Heart right ventricle (tissue), 16 donors: ENCODE measurements around the gene TANGO2. TPM values are rescaled to one million over a fixed set of nuclear protein-coding genes. Genes with fewer than 3 reads are reported as not detected.
A peak's percentile ranks its signal among the peaks of the same experiment; 100 is the strongest.

Experiments used
- ATAC-seq, 8 donors: fragments of 200-7000 bp; cut with Tn5 transposase; one replicate each; pipeline ENCODE4 v1.9.1; 2020; ENCODE audit warnings: mild to moderate bottlenecking in 8 of 8, moderate library complexity in 8 of 8, moderate number of reproducible peaks in 1 of 8
- DNase-seq, 2 donors: peaks; one replicate each; pipeline ENCODE4 v3.0.0-alpha.2; 2020
- H3K27ac ChIP-seq, 10 donors: fragments of 200-600 bp; sonication (generic) in 2 of 10; one replicate each; pipeline versions ENCODE4 v1.5.0 to v1.8.0; 2020 to 2022; ENCODE audit warnings: mild to moderate bottlenecking in 3 of 10
- H3K27me3 ChIP-seq, 7 donors: fragments of 200-600 bp; one replicate each; pipeline ENCODE4 v1.8.0; 2021 to 2022; ENCODE audit warnings: mild to moderate bottlenecking in 2 of 7
- H3K36me3 ChIP-seq, 9 donors: fragments of 200-600 bp; sonication (generic) in 1 of 9; one replicate each; pipeline versions ENCODE4 v1.5.0 to v1.8.0; 2020 to 2022; ENCODE audit warnings: mild to moderate bottlenecking in 2 of 9
- H3K4me1 ChIP-seq, 9 donors: fragments of 200-600 bp; sonication (generic) in 1 of 9; one replicate each; pipeline versions ENCODE4 v1.5.0 to v1.8.0; 2020 to 2022; ENCODE audit warnings: mild to moderate bottlenecking in 4 of 9
- H3K4me3 ChIP-seq, 10 donors: fragments of 200-600 bp; sonication (generic) in 2 of 10; one replicate each; pipeline versions ENCODE4 v1.5.0 to v1.8.0; 2020 to 2022; ENCODE audit warnings: mild to moderate bottlenecking in 7 of 10, moderate library complexity in 2 of 10
- H3K9me3 ChIP-seq, 11 donors: fragments of 200-600 bp in 10 of 11; sonication (generic) in 2 of 11; one replicate each; pipeline versions ENCODE4 v1.5.0 to v1.8.0; 2013 to 2022; ENCODE audit warnings: mild to moderate bottlenecking in 2 of 11, control low read depth in 1 of 11, moderate library complexity in 1 of 11
- CTCF ChIP-seq, 9 donors: fragments of 200-600 bp; sonication (generic) in 2 of 9; IDR thresholded peaks; one replicate each; pipeline versions ENCODE4 v1.5.0 to v1.8.0; 2021 to 2022; ENCODE audit warnings: antibody characterized with exemption in 9 of 9, mild to moderate bottlenecking in 5 of 9, moderate library complexity in 1 of 9
- WGBS, 2 donors: extraction: QIAGEN DNeasy Blood & Tissue Kit; methylation state at CpG; one replicate each; pipeline ENCODE4 v1.1.7; 2013; ENCODE audit warnings: inconsistent platforms in 1 of 2; 5-methylcytosine and 5-hydroxymethylcytosine counted together
- intact Hi-C, 10 donors: fragments of 100-400 bp; cut with DNase I; formaldehyde crosslinking; loops; one replicate each; pipeline versions ENCODE4 v1.11.1 to v1.14.2; 2022
- polyA plus RNA-seq, 2 donors: library from polyadenylated mRNA; stranded (reverse); fragments of 200-250 nt; gene quantifications; one replicate each; pipeline ENCODE4 v1.2.3, GENCODE V29; 2013
- total RNA-seq, 10 donors: library from RNA; stranded (reverse); fragmentation: NEBNext Ultra II Directional in 3 of 10; extraction: Animal tissue kit (Norgen Biotek cat#: 25700) in 3 of 10; gene quantifications; one replicate each; pipeline versions ENCODE4 v1.2.1 to v1.2.4, GENCODE V29; 2021 to 2023
- donor health status: Arrhythmogenic right ventricular cardiomyopathy.
- donor health status: ischemic (EF 13 %, LVEDD 7.1; RV severe dilation, severe dysfunction).
- donor health status: healthy with polysubstance abuse.
- donor health status: DM: no; HTN: yes; CAD: no.
- donor health status: DM: no; HTN: no; CAD: no.
- donor health status: ischemic (EF 25% LVEDD 6.9; RV normal size, moderate dysfunction).
- donor health status: ischemic (EF 25% LVEDD 5.7; RV mildly dilated, moderate dysfunction).
- donor health status: healthy.
- donor health status: DM: yes; HTN: yes; CAD: no.
- donor health status: Ischemic cardiomyopathy.
- donor health status: ischemic (EF 35%, LVEDD 5.7; RV mildly dilated, moderate dysfunction).
- donor health status: nonischemic (EF 11% LVEDD 7.7; RV severe dilation, severe dysfunction).
- donor health status: DM: yes; HTN: yes; CAD: no.
- donor health status: PGD.
- donor health status: ischemic (EF 29% LVEDD 5.4; RV normal size, mild dysfunction).
- donor health status: nonischemic (EF 23%, LVEDD 6.1; RV moderate dilation, normal function).

TANGO2 gene
- total and polyA plus RNA-seq, 12 donors: 34.1 to 139 (median 81.0) TPM

GRCh38 chr22:19981961-19982920 lies 38.7 kb upstream of the TANGO2 start:
- Histone ChIP-seq H3K27me3 (no peaks in the 10 kb centered on the region), H3K27ac (peak overlapping the region in 8 of 10 donors; percentile 32 to 95 (median 88)), H3K9me3 (no peaks in the 10 kb centered on the region), H3K36me3 (peaks cover 0 to 48% (median 9%) of the 10 kb centered on the region in 9 donors), H3K4me3 (no peak overlapping the region), H3K4me1 (peaks cover 33 to 48% (median 42%) of the 10 kb centered on the region in 9 donors)
- DNase-seq (peak in 1 of 2 donors; percentile 3), ATAC-seq (no peak)
- WGBS, 2 donors: 95 to 98% methylated on average over 16 of the region's 16 CpGs
- intact Hi-C loops: loop anchor here in 1 of 10 donors (2.0 kb wide), 1 partner anchor 21 kb away; no protein-coding TSS in a partner anchor
- no peak for TF ChIP-seq CTCF (IDR thresholded peaks at IDR 0.05)

- Histone ChIP-seq H3K4me3 (no peak overlapping the region), H3K4me1 (peaks cover 37 to 54% (median 42%) of the 10 kb centered on the region in 9 donors), H3K27ac (peak overlapping the region; percentile 57 to 95 (median 86)), H3K36me3 (peaks cover 0 to 40% (median 9%) of the 10 kb centered on the region in 9 donors), H3K27me3 (no peaks in the 10 kb centered on the region), H3K9me3 (no peaks in the 10 kb centered on the region)
- 68 to 72% methylated on average over 8 of the region's 8 CpGs for WGBS, 2 donors
- no peak for TF ChIP-seq CTCF (IDR thresholded peaks at IDR 0.05)
- peak in 5 of 8 donors; percentile 5 to 58 (median 34) for ATAC-seq
- DNase-seq: peak in 1 of 2 donors; percentile 33
- intact Hi-C loops: loop anchor here in 2 of 10 donors (1.0 to 2.0 kb wide), 2 partner anchors 18 to 20 kb away; no protein-coding TSS in a partner anchor
These were observed 37.8 kb upstream of the TANGO2 start for GRCh38 chr22:19982991-19983578.

GRCh38 chr22:19983741-19984140 lies 37.2 kb upstream of the TANGO2 start:
- ATAC-seq: peak in 6 of 8 donors; percentile 10 to 66 (median 44)
- intact Hi-C loops: loop anchor here in 2 of 10 donors (1.0 to 2.0 kb wide), 2 partner anchors 18 to 19 kb away; no protein-coding TSS in a partner anchor

More at GRCh38 chr22:19983741-19984140, 37.2 kb upstream of the TANGO2 start:
- Histone ChIP-seq H3K27me3 (no peaks in the 10 kb centered on the region), H3K4me1 (peaks cover 37 to 61% (median 48%) of the 10 kb centered on the region in 9 donors), H3K36me3 (peaks cover 0 to 33% (median 7%) of the 10 kb centered on the region in 9 donors), H3K9me3 (no peaks in the 10 kb centered on the region), H3K27ac (peak overlapping the region; percentile 57 to 95 (median 86)), H3K4me3 (no peak overlapping the region)
- 63 to 66% methylated on average over 5 of the region's 5 CpGs for WGBS, 2 donors
- DNase-seq: peak; percentile 48 to 53
- TF ChIP-seq CTCF (IDR thresholded peaks at IDR 0.05): no peak
